Heart right ventricle (tissue), 16 donors: ENCODE results near the gene FN3KRP. TPM values are rescaled to one million over a fixed set of nuclear protein-coding genes. Genes with fewer than 3 reads are reported as not detected.

Experiments used
- ATAC-seq, 8 donors: fragments of 200-7000 bp; cut with Tn5 transposase; one replicate each; pipeline ENCODE4 v1.9.1; 2020; ENCODE audit warnings: mild to moderate bottlenecking in 8 of 8, moderate library complexity in 8 of 8, moderate number of reproducible peaks in 1 of 8
- DNase-seq, 2 donors: peaks; one replicate each; pipeline ENCODE4 v3.0.0-alpha.2; 2020
- H3K27ac ChIP-seq, 10 donors: fragments of 200-600 bp; sonication (generic) in 2 of 10; one replicate each; pipeline versions ENCODE4 v1.5.0 to v1.8.0; 2020 to 2022; ENCODE audit warnings: mild to moderate bottlenecking in 3 of 10
- H3K27me3 ChIP-seq, 7 donors: fragments of 200-600 bp; one replicate each; pipeline ENCODE4 v1.8.0; 2021 to 2022; ENCODE audit warnings: mild to moderate bottlenecking in 2 of 7
- H3K36me3 ChIP-seq, 9 donors: fragments of 200-600 bp; sonication (generic) in 1 of 9; one replicate each; pipeline versions ENCODE4 v1.5.0 to v1.8.0; 2020 to 2022; ENCODE audit warnings: mild to moderate bottlenecking in 2 of 9
- H3K4me1 ChIP-seq, 9 donors: fragments of 200-600 bp; sonication (generic) in 1 of 9; one replicate each; pipeline versions ENCODE4 v1.5.0 to v1.8.0; 2020 to 2022; ENCODE audit warnings: mild to moderate bottlenecking in 4 of 9
- H3K4me3 ChIP-seq, 10 donors: fragments of 200-600 bp; sonication (generic) in 2 of 10; one replicate each; pipeline versions ENCODE4 v1.5.0 to v1.8.0; 2020 to 2022; ENCODE audit warnings: mild to moderate bottlenecking in 7 of 10, moderate library complexity in 2 of 10
- H3K9me3 ChIP-seq, 11 donors: fragments of 200-600 bp in 10 of 11; sonication (generic) in 2 of 11; one replicate each; pipeline versions ENCODE4 v1.5.0 to v1.8.0; 2013 to 2022; ENCODE audit warnings: mild to moderate bottlenecking in 2 of 11, control low read depth in 1 of 11, moderate library complexity in 1 of 11
- CTCF ChIP-seq, 9 donors: fragments of 200-600 bp; sonication (generic) in 2 of 9; IDR thresholded peaks; one replicate each; pipeline versions ENCODE4 v1.5.0 to v1.8.0; 2021 to 2022; ENCODE audit warnings: antibody characterized with exemption in 9 of 9, mild to moderate bottlenecking in 5 of 9, moderate library complexity in 1 of 9
- WGBS, 2 donors: extraction: QIAGEN DNeasy Blood & Tissue Kit; methylation state at CpG; one replicate each; pipeline ENCODE4 v1.1.7; 2013; ENCODE audit warnings: inconsistent platforms in 1 of 2; 5-methylcytosine and 5-hydroxymethylcytosine counted together
- intact Hi-C, 10 donors: fragments of 100-400 bp; cut with DNase I; formaldehyde crosslinking; loops; one replicate each; pipeline versions ENCODE4 v1.11.1 to v1.14.2; 2022
- polyA plus RNA-seq, 2 donors: library from polyadenylated mRNA; stranded (reverse); fragments of 200-250 nt; gene quantifications; one replicate each; pipeline ENCODE4 v1.2.3, GENCODE V29; 2013
- total RNA-seq, 10 donors: library from RNA; stranded (reverse); fragmentation: NEBNext Ultra II Directional in 3 of 10; extraction: Animal tissue kit (Norgen Biotek cat#: 25700) in 3 of 10; gene quantifications; one replicate each; pipeline versions ENCODE4 v1.2.1 to v1.2.4, GENCODE V29; 2021 to 2023
- donor health status: Arrhythmogenic right ventricular cardiomyopathy.
- donor health status: ischemic (EF 13 %, LVEDD 7.1; RV severe dilation, severe dysfunction).
- donor health status: healthy with polysubstance abuse.
- donor health status: DM: no; HTN: yes; CAD: no.
- donor health status: DM: no; HTN: no; CAD: no.
- donor health status: ischemic (EF 25% LVEDD 6.9; RV normal size, moderate dysfunction).
- donor health status: ischemic (EF 25% LVEDD 5.7; RV mildly dilated, moderate dysfunction).
- donor health status: healthy.
- donor health status: DM: yes; HTN: yes; CAD: no.
- donor health status: Ischemic cardiomyopathy.
- donor health status: ischemic (EF 35%, LVEDD 5.7; RV mildly dilated, moderate dysfunction).
- donor health status: nonischemic (EF 11% LVEDD 7.7; RV severe dilation, severe dysfunction).
- donor health status: DM: yes; HTN: yes; CAD: no.
- donor health status: PGD.
- donor health status: ischemic (EF 29% LVEDD 5.4; RV normal size, mild dysfunction).
- donor health status: nonischemic (EF 23%, LVEDD 6.1; RV moderate dilation, normal function).

The FN3KRP gene
- total and polyA plus RNA-seq, 12 donors, result 10.3 to 21.5 (median 15.3) TPM

- TF ChIP-seq CTCF (IDR thresholded peaks at IDR 0.05), result no peak
- H3K27ac ChIP-seq, result no peak overlapping the region
- peaks cover 0 to 8% (median 0%) of the 10 kb centered on the region in 9 donors for H3K36me3 ChIP-seq
- peaks cover 0 to 19% (median 0%) of the 10 kb centered on the region in 9 donors for H3K4me1 ChIP-seq
- intact Hi-C loops, result no loop called here
- H3K27me3 ChIP-seq, result no peaks in the 10 kb centered on the region
- DNase-seq, result no peak
- H3K9me3 ChIP-seq, result peaks cover 0 to 18% (median 10%) of the 10 kb centered on the region in 11 donors
- no peak overlapping the region for H3K4me3 ChIP-seq
- ATAC-seq, result no peak
- WGBS, 2 donors, result 89 to 90% methylated on average over 13 of the region's 13 CpGs
Observed at GRCh38 chr17:82684228-82684841, 32.2 kb upstream of the FN3KRP start.

GRCh38 chr17:82685291-82685690, 31.2 kb upstream of the FN3KRP start:
- no peak for DNase-seq
- 96% methylated on average over 12 of the region's 12 CpGs for WGBS, 2 donors
- Histone ChIP-seq H3K4me3 (no peak overlapping the region), H3K9me3 (peaks cover 0 to 18% (median 10%) of the 10 kb centered on the region in 11 donors), H3K27ac (peak overlapping the region in 1 of 10 donors; percentile 86), H3K4me1 (peaks cover 0 to 19% (median 0%) of the 10 kb centered on the region in 9 donors), H3K27me3 (no peaks in the 10 kb centered on the region), H3K36me3 (peaks cover 0 to 8% (median 0%) of the 10 kb centered on the region in 9 donors)
- ATAC-seq, result no peak
- no peak for TF ChIP-seq CTCF (IDR thresholded peaks at IDR 0.05)
- intact Hi-C loops, result no loop called here

DNA sequence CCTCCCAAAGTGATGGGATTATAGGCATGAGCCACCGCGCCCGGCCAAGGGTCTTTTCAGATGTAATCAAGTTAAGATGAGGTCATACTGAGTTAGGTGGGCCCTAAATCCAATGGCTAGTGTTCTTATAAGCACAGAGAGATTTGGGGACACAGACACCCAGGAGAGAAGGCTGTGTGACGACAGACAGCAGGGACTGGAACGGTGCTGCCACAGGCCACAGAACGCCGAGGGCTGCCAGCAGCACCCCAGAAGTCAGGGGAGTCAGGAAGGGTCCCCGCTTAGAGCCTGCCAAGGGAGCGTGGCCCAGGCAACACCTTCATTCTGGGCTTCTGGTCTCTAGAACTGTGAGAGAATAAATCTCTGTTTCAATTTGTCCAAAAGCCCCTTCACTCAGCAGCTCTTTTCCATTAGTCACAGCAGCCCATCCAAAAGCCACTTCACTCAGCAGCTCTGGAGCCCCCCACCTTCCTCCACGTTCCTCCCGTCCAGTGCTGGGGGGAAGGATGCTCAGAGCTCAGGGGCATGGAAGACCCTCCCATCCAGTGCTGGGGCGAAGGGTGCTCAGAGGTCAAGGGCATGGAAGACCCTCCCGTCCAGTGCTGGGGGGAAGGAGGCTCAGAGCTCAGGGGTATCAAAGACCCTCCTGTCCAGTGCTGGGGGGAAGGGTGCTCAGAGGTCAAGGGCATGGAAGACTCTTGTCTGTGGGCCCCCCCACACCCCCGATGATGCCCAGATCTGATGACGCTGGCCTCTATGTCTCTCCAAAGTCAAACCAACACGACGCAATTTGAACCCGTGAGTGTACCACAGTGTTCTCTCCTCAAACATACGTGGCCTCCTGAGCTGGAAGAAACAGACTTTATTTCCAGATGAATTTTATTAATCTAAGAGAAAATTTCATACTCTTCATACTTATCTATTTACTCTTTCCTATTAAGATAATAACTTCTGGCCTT, 29.9 kb upstream of the FN3KRP start:
- no peak for TF ChIP-seq CTCF (IDR thresholded peaks at IDR 0.05)
- H3K27me3 ChIP-seq, result no peaks in the 10 kb centered on the region

GRCh38 chr17:82687375-82687861, 29.1 kb upstream of the FN3KRP start:
- 81 to 83% methylated on average over 10 of the region's 10 CpGs for whole genome bisulfite sequencing, 2 donors
- Histone ChIP-seq H3K4me1 (peaks cover 0 to 19% (median 0%) of the 10 kb centered on the region in 9 donors), H3K27me3 (no peaks in the 10 kb centered on the region), H3K27ac (peak overlapping the region in 5 of 10 donors; percentile 1 to 86 (median 67)), H3K9me3 (peaks cover 0 to 2% (median 0%) of the 10 kb centered on the region in 11 donors), H3K4me3 (no peak overlapping the region), H3K36me3 (peaks cover 0 to 11% (median 0%) of the 10 kb centered on the region in 9 donors)
- intact Hi-C loops, result no loop called here
- DNase-seq (no peak), ATAC-seq (peak in 5 of 8 donors; percentile 14 to 59 (median 46))
- no peak for TF ChIP-seq CTCF (IDR thresholded peaks at IDR 0.05)

More for the DNA sequence above, 29.9 kb upstream of the FN3KRP start:
- H3K4me3 ChIP-seq, result no peak overlapping the region
- WGBS, 2 donors, result 92 to 93% methylated on average over 19 of the region's 19 CpGs
- intact Hi-C loops, result no loop called here
- peak overlapping the region in 6 of 10 donors; percentile 1 to 86 (median 58) for H3K27ac ChIP-seq
- peaks cover 0 to 11% (median 0%) of the 10 kb centered on the region in 9 donors for H3K36me3 ChIP-seq
- peaks cover 0 to 10% (median 5%) of the 10 kb centered on the region in 11 donors for H3K9me3 ChIP-seq
- H3K4me1 ChIP-seq, result peaks cover 0 to 19% (median 0%) of the 10 kb centered on the region in 9 donors
- ATAC-seq, result peak in 3 of 8 donors; percentile 24 to 50 (median 27)
- DNase-seq, result no peak
